ENCODE measurements around the gene ATP6AP1. TPM values are rescaled to one million over a fixed set of nuclear protein-coding genes. Genes with fewer than 3 reads are reported as not detected.

Gene ATP6AP1
- total and polyA plus RNA-seq, 2 of the 13 experiments (the other 11 are each of a cell fraction or from before 2014, with no cell fraction given): 56.7 to 110 TPM

- TF ChIP-seq AHDC1 (CRISPR knock-in tag; IDR thresholded peaks at IDR 0.05; ENCODE audit: borderline replicate concordance) (no peak), ZNF414 (CRISPR knock-in tag; IDR thresholded peaks at IDR 0.05) (no peak), ZNF33B (CRISPR knock-in tag; IDR thresholded peaks at IDR 0.05) (no peak), NFYB (CRISPR knock-in tag; IDR thresholded peaks at IDR 0.05) (no peak)
Observed at GRCh38 chrX:154470914-154471568, 42.6 kb downstream of the ATP6AP1 start (continued).
